Activated CD4-positive, CD25-positive, alpha-beta regulatory T cell treated with anti-CD3 and anti-CD28 coated beads, Interleukin-2, amount 50 U/mL, for 72 hours (primary cell): ENCODE data around the gene IL20.

ENCODE experiments used
- DNase-seq: peaks from one replicate; pipeline ENCODE4 v3.0.0; 2021

Gene IL20

DNA sequence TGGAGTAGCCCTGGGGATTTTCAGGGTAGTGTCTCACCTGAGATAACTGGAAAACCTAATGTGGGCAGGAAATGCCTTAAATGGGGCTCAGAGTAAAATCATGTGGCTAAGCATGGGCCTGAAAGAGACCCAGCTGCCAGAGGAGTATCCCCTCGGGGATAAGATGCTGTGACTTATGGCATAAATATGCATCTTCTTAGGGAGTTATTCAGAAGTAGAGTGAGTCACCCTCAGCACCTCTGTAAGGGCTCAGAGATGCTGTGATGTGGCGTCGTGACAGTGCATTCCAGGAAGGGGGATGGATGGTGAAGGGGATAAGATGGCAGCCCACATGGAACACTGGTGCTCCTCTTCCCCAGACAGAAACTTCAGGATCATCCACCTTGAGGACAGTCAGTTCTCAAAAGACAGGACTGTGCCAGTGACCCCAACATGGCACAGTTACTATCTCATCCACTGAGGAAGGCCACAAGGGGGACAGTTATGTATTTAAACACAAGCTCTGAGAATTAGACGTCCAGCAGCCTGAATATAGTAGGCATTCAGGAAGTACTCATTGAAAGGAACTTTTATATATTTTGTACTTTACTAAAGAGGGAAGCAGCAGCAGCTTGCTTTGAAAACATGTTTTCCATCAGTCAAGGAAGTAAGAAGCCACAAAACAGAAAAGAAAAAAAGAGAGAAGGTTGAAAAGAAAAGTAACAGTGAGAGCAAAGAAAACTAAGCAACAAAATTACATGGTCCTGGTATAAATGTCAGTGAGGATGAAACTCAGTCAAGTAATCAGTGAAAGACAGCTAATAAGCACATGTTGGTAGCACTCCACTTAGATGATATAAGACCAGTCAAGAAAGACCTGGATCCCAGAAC, 40.1 kb downstream of the IL20 start:
- DNase-seq = no peak

DNA sequence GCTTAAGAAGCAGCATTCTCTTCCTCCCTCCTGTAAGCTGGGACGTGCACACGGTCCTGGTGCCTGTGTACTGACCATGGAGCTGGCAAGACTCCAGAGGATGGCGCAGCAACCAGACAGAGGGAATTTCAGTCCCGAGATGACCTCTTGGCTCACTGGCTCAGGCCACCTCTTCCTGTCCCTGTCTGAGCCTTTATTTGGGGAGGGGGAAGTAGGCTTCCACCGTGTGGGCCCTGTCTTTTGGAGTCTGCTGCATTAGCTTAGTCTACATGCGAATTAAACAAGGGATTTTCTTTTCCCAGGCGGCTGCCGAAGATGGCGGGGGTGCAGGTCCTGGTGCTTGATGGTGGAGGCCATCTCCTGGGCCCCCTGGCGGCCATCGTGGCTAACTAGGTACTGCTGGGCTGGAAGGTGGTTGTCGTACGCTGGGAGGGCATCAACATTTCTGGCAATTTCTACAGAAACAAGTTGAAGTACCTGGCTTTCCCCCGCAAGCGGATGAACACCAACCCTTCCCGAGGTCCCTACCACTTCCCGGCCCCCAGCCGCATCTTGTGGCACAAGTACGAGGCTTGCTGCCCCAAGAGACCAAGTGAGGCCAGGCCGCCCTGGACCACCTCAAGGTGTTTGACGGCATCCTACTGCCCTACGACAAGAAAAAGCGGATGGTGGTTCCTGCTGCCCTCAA, 42.0 kb downstream of the IL20 start:
- DNase-seq = no peak

DNA sequence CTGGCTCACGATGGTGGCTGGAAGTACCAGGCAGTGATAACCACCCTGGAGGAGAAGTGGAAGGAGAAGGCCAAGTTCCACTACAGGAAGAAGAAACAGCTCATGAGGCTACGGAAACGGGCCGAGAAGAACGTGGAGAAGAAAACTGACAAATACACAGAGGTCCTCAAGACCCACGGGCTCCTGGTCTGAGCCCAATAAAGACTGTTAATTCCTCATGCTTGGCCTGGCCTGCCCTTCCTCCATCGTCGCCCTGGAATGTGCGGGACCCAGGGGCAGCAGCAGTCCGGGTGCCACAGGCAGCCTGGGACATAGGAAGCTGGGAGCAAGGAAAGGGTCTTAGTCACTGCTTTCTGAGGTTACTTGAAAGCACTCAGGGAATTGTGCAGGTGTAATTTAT, 42.6 kb downstream of the IL20 start:
- DNase-seq = no peak

DNA sequence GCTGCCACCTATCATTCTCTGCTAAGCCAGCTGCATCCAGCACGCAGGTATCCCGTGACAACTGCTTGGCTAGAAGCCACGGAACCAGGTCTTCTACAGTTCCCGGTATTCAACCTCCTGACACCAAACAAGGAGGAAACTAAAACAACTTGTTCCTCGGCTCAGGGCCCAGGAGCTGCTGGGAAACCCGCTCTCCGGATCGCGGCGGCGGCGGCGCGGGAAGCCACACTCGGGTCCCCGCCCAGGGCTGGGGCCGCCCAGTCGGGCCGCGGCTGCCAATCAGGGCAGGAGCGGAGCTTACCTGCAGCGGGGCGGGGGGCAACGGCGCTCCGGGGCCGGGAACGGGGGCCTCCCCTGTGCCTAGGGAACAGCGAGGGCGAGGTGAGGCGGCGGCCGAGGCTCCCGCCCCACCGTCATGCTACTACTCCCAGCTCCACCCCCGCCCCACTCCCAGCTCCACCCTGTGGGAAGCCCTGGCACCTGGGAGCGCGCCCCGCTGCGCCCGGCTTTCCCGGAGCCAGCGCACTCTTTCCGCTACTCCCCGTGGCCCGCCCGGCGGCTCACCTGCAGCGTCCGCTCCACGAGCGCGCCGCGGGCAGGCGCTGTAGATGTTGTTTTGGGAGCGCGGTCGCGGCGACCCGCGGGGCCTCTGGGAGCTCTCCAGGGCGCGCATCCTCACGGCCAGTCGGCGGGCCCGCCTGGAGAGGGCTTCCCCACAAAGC, 43.9 kb downstream of the IL20 start:
- DNase-seq = no peak

DNA sequence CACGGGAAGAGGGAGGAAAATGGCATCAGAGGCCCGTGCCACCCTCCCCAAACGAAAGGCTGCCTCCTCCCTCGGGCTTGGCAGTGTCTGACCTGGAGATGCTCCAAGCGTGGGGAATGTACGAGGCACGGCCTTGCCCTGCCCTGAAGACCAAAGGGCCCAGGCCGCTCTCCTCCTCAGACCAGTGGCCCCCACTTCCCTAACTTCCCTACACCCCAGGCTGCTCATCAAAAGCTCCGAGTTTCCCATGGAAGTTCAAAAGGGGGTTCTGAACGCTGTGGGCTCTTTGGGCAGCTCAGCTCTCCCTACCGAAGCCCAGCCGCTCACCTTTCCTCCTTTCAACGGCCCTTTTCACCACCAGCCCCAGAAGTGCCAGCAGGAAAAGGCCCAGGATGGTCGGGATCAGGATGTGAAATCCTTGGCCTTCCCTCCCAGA, 44.5 kb downstream of the IL20 start:
- no peak for DNase-seq

DNA sequence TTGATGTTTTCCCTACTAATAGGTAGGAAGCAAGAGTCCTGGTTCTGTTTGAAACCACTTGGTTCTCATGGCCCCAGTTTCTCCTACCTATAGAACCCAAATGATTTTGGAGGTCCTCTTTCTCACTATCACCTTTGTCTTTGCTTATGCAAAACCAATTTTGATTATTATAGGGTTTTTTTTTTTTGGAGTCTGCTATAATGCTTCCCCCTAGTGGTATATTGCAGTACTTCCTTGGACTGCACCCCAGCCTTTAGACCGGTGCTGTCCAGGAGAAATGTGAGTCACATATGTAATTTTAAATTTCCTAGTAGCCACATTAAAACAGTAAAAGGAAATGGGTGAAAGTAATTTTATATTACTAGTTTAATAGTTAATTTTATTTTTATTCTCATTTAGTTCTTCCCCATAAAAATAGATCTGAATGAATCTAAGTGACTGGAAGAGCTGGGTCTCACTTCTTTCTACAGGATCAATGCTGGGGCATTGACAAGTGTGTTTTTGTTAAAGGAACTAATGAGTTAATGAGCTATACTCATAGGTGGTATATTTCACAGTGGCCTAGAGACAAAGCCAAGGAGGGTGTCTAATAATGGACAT, 45.7 kb downstream of the IL20 start:
- no peak for DNase-seq

DNA sequence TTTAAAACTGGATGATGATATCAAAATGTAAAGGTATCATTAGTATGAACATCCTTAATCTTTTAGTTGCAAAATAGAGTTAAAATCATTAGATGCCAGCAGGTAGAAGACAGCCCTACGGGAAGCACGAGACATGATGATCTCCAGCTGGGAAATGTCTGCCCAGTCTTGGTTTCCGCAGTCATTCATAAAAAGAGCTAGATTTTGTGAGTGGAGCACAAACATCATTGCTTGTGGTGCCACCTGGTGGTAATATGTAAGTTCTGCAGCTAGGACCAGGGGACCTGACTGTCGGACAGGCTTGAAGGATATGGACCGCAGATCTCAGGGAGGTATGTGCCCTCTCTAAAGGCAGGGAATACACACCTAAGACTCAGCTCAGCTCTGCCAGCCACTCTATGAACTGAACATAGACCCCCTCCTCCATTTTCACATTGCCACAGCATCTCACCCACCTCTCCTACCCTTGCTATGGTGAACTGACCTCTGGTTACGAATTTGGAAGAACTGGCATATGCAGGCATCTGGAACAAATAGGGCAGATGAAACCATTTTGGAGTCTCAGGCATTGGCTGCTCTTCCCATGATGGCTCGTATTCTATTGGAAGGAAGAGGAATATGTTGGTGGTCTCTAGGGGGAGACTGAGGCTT, 47.1 kb downstream of the IL20 start:
- peak; percentile 59 for DNase-seq

DNA sequence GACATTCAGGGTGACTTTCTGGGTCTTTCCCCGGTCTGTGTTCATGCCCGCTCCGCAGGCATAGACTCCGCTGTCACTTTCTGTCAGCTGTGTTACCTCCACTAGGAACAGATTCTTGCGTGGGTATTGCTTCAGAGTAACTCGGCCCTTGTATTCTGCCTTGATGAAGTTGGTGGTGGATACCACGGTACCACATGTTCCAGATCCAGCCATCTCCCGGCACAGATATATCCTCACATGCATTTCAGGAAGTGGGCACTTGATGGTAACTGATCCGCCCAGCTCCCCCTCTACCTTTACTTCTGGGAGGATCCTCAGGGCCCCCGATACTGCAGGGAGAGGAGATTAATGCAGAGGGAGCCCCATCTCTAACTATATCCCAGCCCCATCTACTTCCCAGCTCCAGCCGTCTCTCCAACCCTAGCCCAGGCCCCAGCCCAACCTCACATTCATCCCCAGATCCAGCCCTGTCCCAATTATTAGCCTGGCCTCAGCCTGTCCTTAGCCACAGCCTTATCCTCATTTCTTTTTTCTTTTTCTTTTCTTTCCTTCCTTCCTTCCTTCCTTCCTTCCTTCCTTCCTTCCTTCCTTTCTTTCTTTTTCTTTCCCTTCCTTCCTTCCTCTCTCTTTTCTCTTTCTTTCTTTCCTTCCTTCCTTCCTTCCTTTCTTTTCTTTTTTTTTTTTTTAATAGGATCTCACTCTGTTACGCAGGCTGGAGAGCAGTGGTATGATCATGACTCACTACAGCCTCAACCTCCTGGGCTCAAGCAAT, 48.5 kb downstream of the IL20 start:
- no peak for DNase-seq

DNA sequence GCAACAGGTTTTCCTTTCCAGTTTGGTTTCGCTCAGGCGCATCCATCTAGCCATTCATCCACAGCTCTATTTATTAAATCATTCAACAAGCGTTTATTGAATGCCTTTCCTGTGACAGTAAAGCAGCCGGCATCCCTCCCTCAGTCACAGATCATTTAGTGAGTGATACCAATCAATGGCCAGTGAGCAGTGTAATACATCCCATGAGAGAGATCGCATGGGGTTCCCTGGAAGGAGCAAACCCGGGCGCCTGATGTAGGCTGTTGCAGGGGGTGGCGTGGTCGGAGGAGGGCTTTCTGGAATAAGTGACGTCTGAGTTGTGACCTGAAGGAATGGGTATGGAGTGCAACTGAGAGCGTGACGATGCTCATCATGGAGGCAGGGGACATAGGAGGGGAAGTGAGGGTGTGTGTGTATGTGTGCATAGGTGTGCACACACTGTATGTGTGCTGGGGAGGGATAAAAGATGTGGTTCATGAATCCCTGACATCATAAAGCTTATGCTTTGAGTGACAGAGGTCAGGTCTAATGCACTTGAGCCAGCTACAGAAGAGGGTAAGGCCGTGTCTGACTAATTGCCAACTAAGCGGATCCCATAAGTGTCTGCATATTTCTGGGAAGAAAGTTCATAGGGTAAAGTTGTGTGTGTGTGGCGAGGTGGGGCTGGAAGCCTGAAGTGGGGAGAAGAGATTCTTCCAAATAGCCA, 49.8 kb downstream of the IL20 start:
- DNase-seq = no peak

DNA sequence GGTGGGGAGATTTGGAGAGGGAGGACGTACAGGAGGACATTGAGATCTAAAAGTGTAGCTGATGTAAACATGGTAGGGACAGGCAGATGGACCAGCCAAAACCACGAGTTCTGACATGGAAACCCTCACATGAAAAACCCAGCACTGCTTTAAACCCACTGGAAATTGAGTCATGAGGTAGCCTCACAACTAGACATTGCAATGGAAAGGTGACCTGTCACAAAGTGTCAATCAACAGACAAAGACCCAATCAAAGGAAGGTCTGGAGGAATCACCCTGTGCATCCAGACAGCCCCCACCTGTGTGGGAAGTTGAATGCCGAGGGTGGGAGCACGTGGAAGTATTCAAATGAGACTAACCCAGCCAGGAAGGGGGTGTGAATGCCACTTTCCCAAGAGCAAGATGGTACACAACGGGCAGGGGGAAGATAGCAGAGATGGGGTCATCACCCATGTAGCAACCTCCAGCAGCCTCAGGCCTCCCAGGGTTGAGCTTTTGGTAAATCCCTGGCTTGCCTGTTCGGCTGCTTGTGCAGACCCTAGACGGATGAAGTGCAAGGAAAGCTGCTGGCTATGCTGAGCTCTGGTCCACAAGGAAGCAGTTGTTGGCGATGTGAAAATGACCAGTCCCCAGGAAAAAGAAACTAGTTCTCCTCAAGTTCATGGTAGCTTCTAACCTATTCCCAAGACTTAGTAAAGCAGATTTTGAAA, 50.7 kb downstream of the IL20 start:
- no peak for DNase-seq

DNA sequence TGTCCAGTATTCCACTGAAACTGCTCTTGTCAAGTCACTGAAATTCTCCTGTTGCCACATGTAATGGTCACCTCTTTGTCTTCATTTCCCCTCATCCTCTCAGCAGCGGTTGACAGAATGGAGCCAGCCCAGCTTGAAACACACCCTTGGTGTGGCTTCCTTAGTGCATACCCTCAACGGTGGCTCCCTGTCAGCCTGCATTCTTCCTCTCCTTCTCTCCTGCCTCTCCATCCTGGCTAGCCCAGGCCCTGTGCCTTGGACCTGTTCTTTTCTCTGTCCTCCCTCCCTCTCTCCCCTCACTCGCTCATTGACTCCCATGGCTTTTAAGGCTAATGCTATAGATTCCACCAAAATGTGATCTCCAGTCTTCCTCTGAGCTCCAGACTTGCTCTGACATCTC, 52.7 kb downstream of the IL20 start:
- no peak for DNase-seq
